GM19452 (cell line): ENCODE results near the gene WDR48.
A peak's percentile ranks its signal among the peaks of the same experiment; 100 is the strongest.
"Not testable (repeated sequence)": the region's sequence is repeated elsewhere in the genome, so short reads cannot be mapped to it uniquely, and the experiment has no call there.

Source experiments
- ATAC-seq: cut with Tn5 transposase; IDR thresholded peaks from one replicate; pipeline ENCODE4 v1.9.1; 2021; ENCODE audit not compliant: unreplicated experiment

WDR48 gene

DNA sequence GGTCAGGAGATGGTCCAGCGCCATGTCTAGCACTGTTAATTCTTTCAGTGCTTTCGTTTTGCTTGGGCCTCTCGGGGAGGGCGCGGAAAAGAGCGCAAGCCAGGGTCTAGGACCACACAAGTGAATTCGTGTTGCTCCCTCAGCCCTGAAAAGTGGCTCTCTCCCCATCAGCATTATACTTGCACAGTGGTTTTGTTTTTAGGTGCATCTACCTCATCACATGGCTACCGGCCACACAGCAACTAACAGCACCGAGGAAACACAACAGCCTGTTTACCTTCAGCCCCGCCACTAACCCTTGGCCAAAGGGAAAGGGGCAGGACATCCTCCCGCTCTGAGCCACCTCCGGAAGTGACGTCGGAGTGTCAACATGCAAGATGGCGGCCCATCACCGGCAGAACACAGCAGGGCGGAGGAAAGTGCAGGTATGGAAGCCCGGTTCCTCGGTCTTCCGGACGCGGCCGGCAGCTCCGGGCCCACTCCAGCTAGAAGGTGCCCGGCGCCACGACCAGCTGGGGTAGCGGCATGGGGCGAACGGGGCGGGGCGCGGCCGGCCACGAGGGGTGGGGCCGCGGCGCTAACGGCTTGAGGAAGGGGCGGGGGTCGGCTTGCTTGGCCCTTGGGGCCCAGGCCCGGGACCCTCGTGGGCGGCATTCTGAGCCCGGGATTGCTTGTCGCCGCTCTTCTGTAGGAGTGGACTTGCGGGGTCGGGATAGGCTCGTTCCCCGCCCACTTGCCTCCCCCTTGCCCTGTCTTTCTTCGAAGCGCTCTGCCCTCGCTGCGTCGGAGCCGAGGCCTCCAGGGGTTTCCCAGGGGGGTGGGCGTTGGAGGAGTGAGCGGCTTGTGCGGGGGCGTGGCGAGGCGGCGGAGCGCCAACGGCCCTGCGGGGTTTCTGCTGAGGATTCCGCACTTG, at the start of gene WDR48, which contains the start of gene SCN11A:
TSS of gene WDR48 (plus strand) at position 368 of the 913 bp plus-strand sequence. CDS start at position 378, 10 bp downstream.
TSS of gene SCN11A (minus strand) at position 296 of the 913 bp plus-strand sequence. CDS start 101,582 bp downstream, outside the sequence.
- peak; percentile 98 for ATAC-seq

- ATAC-seq = no peak
Observed at GRCh38 chr3:39005295-39005694, 46.5 kb upstream of the WDR48 start.

DNA sequence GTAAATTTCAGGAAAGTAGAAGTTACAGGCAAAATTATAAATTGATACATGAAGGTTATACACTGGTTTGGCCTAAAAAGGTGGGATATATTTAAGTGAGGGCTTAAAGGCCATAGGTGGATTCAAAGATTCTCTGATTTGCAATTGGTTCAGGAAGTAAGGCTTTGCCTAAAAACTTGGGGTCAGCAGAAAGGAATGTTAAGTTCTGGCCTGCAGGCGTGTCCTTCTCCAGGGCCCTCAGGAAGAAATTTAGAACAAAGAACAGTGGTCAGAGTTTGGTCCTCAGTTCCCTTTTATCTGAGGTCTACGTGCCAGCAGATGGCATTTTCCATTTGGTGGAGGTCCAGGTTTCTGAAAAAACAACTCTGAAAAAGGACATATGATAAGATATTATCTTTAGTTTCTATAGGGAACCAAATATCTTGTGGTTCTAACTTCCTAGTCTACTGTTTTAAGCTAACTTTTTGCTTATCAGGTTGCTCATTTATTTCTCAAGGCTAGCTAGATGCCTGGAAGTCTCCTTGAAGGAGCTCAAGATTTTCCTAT, 40.6 kb upstream of the WDR48 start:
- ATAC-seq = no peak

GRCh38 chr3:39013289-39013688, 38.5 kb upstream of the WDR48 start:
- ATAC-seq = no peak

DNA sequence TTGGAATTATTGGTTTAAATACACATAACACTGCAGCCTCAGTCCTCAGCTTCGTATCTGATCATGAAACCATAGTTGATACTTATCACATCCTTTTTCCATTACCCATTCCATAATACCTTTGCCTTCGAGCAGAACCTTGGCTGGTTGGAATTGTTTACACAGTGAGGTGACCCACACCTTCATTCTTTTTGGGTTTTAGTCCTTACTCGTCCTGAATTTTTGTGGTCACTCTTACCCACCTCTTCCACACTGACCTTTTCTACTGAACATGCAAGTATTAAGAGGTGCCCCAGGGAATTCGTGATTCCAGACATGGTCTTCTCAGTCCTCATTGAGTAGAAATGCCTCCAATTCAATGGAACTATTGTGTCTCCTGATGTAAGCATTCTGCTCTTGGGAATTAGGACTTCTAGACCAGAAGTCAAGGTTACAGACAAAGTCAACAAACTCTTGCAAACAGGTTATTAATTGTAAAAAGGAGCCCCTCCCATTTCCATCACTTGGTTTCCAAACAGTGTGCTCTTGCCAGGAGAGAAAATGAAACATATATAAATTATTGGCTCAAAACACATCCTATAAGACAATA, 37.8 kb upstream of the WDR48 start:
- ATAC-seq = no peak

GRCh38 chr3:39015418-39015817, 36.4 kb upstream of the WDR48 start:
- no peak for ATAC-seq

- ATAC-seq = no peak
Observed at GRCh38 chr3:39019299-39019698, 32.5 kb upstream of the WDR48 start.

DNA sequence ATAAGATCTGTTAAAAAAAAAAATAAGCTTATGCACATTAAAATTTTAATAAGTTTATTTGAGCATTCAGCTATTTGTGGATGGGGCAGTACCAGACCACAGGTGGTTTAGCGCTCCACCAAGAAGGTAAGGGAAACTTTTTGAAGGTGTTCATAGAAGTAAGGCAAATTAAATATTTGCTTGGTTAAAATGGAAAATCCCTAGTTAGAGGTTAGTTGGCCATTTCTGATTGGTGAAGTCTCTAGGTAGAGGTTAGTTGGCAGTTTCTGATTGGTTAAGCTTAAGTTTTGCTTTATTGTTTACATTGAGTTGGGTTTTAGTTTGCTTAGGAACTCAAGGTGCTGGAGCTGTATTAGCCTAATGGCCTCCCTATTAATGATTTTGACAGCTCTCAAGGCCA, 30.8 kb upstream of the WDR48 start:
- ATAC-seq = peak; percentile 71

DNA sequence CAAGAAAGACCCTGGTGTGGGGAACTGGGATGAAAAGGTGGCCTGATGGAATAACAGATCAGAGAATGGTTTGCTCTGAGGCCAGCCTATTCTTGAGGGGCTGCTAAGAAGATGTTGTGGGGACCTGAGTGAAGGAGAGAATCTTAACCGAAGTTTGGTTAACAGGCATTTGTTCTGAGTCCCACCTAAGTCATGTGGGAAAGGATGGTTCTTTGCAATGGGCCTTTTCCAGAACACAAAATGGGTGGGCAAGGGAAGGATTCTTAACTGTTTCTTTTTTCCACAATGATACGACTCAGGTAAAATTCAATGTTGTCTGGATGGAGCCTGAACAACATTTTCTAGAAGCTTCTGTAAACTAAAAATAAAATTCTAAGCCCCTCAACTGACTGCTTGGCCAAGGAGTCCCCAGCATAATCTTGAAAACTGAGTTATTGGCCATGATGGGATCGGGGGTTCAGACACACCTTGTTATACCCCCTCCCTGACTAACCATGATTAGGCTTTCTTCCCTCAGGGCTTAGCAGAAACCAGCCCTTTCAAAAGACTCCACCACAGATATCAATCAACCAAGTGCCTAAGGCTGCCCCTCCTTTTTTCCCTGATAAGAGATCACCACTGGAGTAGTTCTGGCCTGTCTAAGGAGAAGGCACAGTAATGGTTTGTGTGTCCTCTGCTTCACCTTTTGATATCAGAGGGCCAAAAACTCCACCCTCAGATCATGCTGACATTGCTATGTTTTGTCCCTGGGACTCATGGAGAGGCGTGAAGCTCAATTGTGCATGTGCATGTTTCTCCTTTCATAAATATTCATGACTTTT, 30.1 kb upstream of the WDR48 start:
- ATAC-seq = peak; percentile 12

- ATAC-seq = no peak
Observed at GRCh38 chr3:39022286-39022630, 29.6 kb upstream of the WDR48 start.

- no peak for ATAC-seq
Observed at GRCh38 chr3:39024497-39024896, 27.3 kb upstream of the WDR48 start.

DNA sequence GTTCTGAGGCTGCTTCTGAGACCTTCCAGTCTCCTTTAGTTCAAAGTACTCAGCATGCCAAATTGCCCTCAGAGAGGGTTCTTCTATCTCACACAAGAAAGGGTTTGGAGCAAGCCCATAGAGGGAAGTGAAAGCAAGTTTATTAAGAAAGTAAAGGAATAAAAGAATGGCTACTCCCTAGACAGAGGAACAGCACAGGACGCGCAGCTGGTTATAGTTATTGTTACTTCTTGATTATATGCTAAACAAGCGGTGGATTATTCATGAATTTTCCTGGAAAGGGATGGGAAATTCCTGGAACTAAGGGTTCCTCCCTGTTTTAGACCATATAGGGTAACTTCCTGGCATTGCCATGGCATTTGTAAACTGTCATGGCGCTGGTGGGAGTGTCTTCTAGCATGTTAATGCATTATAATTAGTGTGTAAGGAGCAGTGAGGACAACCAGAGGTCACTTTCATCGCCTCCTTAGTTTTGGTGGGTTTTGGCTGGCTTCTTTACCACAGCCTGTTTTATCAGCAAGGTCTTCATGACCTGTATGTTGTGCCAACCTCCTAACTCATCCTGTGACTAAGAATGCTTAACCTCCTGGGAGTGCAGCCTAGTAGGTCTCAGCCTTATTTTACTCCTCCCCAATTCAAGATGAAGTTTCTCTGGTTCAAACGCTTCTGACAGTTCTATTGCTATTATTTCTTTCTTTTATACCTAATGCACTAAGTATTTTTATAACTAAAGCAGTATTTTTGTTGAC, 26.4 kb upstream of the WDR48 start:
- no peak for ATAC-seq

GRCh38 chr3:39028546-39028945, 23.3 kb upstream of the WDR48 start:
- ATAC-seq = no peak

GRCh38 chr3:39029556-39029955, 22.3 kb upstream of the WDR48 start:
- no peak for ATAC-seq

- ATAC-seq = no peak
Observed at GRCh38 chr3:39038165-39038564, 13.7 kb upstream of the WDR48 start.

DNA sequence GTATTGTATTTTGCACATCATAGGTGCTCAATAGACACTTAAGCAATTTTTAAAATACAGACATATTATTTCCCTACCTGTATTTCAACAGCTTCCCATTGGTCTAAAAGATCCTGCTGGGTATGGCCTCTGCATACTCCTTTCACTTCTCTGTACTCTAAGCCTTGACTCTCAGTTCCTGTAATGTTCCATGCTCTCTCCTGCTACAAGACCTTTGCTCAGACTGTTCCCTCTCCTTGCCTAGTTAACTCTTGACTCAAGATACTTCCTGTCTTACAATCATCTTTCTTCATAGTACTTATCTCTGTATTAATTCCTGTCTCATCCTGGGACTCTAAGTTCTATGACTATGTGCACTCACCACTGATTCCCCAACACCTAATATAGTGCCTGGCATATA, 1.8 kb upstream of the WDR48 start:
- no peak for ATAC-seq

- ATAC-seq = no peak
Observed at GRCh38 chr3:39052583-39052982, 767 bp downstream of the WDR48 start.

DNA sequence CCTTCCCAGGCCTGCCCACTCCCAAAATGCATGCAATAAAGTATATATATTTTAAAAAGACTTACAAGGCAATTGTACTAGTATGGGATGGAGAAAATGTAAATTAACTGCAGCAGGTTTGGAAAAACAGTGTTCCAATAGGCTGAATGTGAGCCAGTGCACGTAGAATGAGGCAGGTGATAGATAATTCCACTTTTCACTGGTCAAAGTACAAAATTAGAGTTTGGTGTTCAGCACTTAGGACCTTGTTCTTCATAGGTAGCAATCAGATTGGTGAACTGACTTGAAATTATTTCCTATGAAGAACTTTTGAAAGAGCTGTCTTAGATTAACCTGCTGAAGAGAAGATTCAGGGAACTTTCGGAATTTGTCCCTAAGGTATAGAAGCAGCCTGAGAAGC, 1.9 kb downstream of the WDR48 start:
- no peak for ATAC-seq

GRCh38 chr3:39056151-39056550, 4.3 kb downstream of the WDR48 start:
- ATAC-seq = no peak

- not testable (repeated sequence) for ATAC-seq
Observed at GRCh38 chr3:39061228-39061627, 9.4 kb downstream of the WDR48 start.

DNA sequence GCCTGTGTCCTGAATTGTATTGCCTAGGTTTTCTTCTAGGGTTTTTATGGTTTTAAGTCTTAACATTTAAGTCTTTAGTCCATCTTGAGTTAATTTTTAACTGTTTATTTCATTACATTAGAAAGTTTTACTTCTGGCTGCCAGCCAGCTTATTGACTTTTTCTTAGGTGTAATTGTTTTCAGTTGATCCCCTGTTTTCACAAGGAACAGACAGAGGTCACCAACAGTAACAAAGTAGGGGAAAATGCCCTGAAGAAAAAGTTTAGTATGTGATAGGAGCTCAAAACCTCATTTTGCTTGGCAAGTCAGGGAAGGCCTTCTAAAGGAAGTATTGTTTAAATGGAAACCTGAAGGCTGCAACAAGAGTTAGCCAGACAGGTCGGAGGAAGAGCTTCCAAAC, 10.4 kb downstream of the WDR48 start:
- ATAC-seq = no peak
